ENCODE results near the gene FOXN3.
"Not testable (repeated sequence)": the region's sequence is repeated elsewhere in the genome, so short reads cannot be mapped to it uniquely, and the experiment has no call there.

Gene FOXN3

DNA sequence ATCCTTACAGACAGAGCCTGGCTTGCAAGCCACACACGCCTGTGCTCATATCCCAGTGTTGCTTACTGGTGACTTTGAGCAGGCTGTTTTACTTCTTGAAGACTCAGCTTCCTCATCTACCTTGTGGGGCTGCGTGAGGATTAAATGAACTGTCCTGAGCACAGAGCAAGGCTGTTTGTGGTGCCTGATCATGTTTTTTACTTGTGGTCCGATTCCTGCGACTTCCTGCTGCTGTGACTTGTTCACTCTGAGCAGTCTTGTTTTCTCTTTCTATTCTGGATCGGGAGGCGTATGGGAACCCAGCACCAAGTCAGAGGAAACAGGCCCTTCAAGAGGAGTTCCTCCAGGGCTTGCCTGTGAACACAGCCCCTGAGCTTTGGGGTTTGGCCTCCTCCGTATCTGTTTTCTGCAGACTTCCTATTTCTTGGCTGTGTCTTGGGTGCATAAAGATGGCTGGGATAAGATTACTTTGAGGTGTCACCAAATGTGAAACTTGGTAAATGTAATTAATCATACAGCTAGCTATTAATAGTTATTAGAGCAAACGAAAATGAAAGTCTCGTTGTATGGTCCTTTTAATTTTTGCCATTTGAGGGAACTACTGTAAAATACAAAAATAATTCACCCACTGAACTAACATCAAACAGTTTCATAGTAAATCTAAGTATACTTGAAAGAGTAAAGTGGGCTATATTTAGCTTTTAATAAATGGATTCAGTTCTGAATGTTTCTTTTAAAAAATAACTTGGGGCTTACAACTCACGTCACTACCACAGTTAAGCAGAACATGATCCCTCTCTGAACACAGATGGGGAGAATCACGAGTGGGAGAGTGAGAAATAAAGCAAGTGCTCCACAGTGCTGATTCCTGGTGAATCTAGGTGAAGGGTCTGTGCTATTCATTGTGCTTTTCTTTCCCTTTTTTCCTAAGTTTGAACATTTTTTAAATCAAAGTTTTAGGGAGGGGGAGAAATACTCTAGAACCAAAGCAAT lies 251.5 kb downstream of the FOXN3 start:
- no peak overlapping the region for H3K4me3 ChIP-seq (ENCODE audit: low read length)
- no peak for DNase-seq (ENCODE audit: low read depth)
- TF ChIP-seq, protein P1, sequence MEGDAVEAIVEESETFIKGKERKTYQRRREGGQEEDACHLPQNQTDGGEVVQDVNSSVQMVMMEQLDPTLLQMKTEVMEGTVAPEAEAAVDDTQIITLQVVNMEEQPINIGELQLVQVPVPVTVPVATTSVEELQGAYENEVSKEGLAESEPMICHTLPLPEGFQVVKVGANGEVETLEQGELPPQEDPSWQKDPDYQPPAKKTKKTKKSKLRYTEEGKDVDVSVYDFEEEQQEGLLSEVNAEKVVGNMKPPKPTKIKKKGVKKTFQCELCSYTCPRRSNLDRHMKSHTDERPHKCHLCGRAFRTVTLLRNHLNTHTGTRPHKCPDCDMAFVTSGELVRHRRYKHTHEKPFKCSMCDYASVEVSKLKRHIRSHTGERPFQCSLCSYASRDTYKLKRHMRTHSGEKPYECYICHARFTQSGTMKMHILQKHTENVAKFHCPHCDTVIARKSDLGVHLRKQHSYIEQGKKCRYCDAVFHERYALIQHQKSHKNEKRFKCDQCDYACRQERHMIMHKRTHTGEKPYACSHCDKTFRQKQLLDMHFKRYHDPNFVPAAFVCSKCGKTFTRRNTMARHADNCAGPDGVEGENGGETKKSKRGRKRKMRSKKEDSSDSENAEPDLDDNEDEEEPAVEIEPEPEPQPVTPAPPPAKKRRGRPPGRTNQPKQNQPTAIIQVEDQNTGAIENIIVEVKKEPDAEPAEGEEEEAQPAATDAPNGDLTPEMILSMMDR (conservative IDR thresholded peaks at IDR 0.05; ENCODE audit: low read depth, low read length) = no peak

DNA sequence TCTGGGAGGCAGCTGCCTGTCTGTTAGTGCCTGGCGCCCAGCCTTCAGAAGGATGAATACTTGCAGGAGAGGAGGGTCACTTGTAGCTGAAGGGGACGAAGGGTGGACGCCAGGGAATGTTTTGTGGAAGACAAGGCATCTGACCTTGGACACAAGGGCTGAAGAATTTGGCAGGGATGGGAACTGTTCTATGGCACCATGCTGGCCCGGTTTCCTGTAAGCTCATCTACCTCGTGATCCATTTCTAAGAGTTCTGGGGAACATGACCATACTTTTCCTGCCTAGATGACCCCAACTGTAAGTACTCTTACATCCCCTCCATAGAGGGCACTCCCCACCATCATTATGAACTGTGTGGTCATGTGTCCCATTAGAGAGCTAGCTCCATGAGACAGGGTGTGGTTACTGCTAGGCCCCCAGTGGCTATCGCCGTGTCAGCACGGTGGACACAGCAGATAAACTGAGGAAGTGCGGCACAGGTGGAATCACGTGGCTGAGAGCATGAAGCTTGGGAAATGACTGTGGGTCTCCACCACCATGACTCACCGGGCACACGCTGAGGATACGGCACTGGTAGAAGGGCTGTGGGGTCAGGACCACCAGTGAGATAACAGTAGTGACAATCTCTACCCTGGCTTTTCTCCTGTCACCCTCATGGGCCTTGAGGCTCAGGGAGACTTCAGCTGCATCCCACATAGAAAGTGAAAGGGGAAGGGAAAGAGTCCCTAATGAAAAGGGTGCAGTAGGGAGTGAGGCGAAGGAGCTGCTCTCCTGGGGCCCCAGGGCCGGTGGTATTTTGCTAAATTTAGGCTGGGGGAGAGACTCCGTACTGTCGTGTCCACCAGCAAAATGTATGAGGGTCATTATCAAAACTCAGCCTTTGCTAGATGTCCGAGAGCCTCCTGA lies 252.6 kb downstream of the FOXN3 start:
- no peak overlapping the region for H3K4me3 ChIP-seq (ENCODE audit: low read length)
- DNase-seq (ENCODE audit: low read depth) = no peak
- TF ChIP-seq, protein P1 (conservative IDR thresholded peaks at IDR 0.05; ENCODE audit: low read depth, low read length) = no peak

DNA sequence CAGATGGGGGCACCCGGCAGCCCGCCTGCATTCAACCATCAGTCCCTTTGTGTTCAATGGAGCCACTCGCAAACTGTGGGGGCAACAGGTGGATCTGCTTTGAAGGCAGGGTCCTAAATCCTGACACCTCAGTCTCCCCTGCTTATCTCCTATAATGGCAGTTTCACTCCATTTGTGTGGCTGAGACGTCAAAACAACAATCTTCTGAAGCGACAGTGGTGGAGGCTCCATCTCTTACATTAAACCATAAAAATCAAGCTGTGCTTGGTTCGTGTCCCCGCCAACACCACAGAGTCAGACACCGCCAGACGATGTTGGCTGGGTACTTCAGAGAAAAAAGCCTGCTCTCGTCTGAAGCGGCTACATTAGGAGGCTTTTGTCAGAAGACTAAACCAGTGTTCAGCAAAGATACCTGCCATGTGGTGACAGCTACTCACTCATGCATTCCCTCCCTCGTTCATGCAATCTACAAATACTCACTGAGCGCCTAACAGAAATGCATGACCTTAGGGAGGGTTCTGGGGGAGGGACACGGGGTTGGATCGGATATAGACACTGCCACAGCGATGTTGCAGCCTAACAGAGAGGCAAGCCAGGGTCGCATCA lies 253.9 kb downstream of the FOXN3 start:
- no peak overlapping the region for H3K4me3 ChIP-seq (ENCODE audit: low read length)
- TF ChIP-seq, protein P1 (conservative IDR thresholded peaks at IDR 0.05; ENCODE audit: low read depth, low read length) = no peak
- no peak for DNase-seq (ENCODE audit: low read depth)

DNA sequence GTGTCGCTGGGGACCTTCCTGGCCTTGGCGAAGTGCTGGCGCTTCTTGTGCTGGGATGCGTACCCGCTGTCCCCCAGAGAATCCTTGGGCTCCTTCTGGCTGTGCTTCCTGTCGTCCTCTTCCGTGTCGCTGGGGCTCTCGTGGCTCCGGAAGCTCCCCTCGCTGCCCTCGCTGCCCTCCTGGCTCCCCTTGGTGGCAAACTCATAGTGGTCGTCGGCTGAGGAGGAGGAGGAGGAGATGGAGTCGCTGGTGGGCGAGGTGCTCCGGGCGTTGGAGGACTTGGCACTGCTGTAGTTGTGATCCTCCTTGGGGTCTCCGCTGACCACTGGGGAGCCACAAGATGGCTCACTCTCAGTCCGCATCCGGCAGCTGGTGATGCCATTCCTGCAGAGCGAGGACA lies 254.4 kb downstream of the FOXN3 start:
- H3K4me3 ChIP-seq (ENCODE audit: low read length) = no peak overlapping the region
- no peak for DNase-seq (ENCODE audit: low read depth)
- TF ChIP-seq, protein P1 (conservative IDR thresholded peaks at IDR 0.05; ENCODE audit: low read depth, low read length) = no peak

DNA sequence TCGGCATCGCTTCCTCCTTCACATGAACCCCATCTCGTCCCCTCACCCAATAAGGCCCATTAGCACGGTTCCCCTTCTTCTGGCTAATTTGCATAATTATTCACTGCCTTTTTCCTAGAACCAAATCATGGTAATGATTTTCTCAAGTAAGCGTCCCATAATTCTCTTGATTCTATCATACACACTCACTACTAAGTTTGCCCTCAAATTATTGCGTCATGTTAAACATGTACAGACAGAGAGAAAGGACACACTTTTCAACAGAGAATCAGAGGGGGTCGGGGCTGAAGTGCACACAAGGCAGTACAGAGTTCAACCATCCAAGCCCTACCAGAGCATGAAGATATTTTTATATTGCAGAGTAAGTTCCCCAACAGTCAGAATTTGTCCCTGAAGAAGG lies 256.6 kb downstream of the FOXN3 start:
- no peak overlapping the region for H3K4me3 ChIP-seq (ENCODE audit: low read length)
- no peak for DNase-seq (ENCODE audit: low read depth)

DNA sequence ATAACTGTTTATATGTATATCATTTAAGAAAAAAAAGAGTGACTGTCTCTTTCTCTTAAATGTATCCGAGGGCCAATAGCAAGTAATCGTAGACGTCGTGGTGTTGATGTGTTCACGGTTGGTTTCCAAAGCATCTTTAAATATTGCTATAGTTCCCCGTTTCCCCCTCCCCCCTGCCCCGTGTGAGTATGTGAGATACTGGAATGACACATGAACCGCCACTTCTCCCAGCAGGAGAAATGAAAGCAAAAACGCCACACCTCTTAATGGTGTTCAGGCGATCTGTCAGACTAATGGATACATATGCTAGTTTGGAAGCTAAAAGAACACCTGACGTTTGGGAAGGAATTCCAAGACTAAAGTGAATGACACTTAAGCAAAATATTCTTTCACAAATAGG lies 258.3 kb downstream of the FOXN3 start:
- no peak overlapping the region for H3K4me3 ChIP-seq (ENCODE audit: low read length)
- DNase-seq (ENCODE audit: low read depth) = no peak
- TF ChIP-seq, protein P1 (conservative IDR thresholded peaks at IDR 0.05; ENCODE audit: low read depth, low read length) = no peak

More for the DNA sequence above, 256.6 kb downstream of the FOXN3 start:
- TF ChIP-seq, protein P1 (conservative IDR thresholded peaks at IDR 0.05; ENCODE audit: low read depth, low read length) = no peak

DNA sequence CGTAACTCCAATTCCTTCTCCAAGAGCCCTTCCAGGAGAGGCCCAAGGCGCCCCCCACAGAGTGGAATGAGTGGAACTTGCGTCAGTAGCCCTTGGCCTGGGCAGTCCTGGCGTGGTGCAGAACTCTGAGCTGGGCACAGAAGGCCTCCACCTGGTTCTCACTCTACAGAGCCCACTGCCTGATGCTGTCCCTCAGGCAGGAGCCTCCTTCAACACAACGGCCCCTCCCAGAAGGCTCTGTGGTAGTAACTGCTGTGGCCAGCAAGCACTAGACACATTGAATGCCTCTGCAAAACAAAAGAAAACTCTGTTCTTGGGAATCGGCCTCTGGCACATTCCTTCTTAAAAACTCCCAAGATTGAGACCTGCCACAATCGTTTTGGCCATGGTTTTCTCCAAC lies 258.9 kb downstream of the FOXN3 start:
- not testable (repeated sequence) for H3K4me3 ChIP-seq (ENCODE audit: low read length)

More for the DNA sequence above, 258.9 kb downstream of the FOXN3 start:
- not testable (repeated sequence) for DNase-seq (ENCODE audit: low read depth)

Measured in retinal pigment epithelial cell (primary cell).